HG02798 (cell line): ENCODE results near the gene ADAMTSL2.

Experiments used
- ATAC-seq: cut with Tn5 transposase; IDR thresholded peaks from one replicate; pipeline ENCODE4 v1.9.1; 2021; ENCODE audit warnings: mild to moderate bottlenecking; ENCODE audit not compliant: unreplicated experiment, poor library complexity

ADAMTSL2 gene

DNA sequence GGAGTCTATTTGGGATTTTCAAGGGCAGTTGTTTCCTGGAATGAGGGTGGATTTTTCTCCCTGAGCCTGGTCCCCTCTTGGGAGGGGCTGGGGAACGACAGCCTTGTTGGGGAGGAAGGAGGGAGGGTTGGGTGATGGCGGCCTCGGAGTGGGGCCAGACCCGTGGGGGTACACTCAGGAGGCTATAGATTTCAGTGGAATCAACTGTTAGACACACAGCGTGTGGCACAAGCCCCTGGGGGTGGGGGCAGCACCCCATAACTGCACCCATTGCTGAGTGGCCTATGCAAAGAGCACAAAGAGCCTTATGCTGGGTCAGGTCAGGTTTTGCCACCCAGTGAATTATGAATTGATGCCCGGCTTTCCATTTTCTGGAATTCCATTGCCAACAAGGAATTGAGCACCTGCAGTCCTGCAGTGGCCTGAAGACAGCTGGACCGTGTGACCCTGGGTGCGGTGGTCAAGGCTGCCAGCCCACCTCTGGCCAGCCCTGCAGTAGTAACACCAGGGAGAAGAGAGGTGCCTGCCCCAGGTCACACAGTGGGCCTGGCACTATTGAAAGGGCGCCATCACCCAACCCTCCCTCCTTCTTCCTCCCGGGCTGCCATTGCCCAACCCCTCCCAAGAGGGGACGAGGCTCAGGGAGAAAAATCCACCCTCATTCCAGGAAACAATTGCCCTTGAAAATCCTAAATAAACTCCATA, 18.1 kb upstream of the ADAMTSL2 start:
- ATAC-seq = no peak

DNA sequence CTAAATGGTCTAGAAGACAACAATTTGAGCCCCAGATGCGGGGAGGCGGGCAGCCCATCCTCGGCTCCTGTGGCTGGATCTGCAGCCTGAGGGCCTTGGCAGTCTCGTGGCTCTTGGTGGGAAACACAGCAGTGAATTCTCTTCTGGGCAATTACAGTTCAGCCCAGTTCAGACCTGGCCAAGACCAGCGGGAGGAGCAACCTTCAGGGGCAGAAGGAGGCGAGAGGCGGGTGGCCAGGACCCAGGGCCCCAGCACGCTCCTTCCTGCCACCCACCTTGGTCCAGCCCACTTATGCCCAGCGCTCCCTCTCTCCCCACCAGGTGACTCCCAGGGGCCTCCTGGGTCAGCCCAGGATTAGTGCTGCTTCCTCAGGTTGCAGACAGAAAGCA, 17.5 kb upstream of the ADAMTSL2 start:
- ATAC-seq = no peak

DNA sequence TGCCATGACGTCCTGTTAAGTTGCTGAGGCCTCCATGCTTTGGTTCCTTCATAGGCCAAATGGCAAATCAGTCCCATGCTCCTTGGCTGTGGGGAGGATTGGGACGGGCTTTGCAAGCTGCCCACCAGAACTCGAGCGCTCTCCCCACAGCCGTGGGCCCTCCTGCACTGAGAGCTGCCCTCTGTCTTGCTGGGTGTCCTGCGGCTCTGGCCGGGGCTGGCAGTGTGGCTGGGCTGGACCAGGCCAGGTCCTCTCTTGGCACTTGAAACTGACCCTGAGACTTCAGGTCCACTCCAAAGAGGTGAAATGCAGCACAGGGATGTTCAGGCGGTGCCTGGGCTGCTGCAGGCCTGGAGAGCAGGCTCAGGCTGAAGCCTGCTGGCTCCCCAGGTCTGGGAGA, 16.8 kb upstream of the ADAMTSL2 start:
- ATAC-seq = no peak

GRCh38 chr9:133518200-133518599, 16.3 kb upstream of the ADAMTSL2 start:
- no peak for ATAC-seq

- ATAC-seq = no peak
Observed at GRCh38 chr9:133518706-133519449, 15.6 kb upstream of the ADAMTSL2 start.

DNA sequence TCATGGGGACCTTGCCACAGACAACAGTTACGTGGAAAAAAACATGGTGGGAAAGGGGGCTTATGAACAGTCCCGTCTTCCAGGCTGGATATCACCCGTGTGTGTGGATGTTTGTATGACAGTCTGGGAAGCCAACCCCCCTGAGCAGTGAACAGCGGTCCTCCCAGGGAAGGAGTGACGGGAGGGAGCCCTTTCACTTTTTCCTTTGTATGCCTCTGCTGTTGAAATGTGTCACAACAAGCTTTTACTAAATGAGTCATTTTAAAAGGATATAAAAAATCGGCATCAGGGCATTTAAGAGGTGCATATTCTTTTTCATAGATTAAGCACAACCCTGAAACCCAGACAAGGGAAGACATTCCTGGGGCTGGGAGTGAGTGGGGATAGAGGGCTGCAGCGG, 14.8 kb upstream of the ADAMTSL2 start:
- ATAC-seq = no peak

GRCh38 chr9:133520121-133520835, 14.2 kb upstream of the ADAMTSL2 start:
- no peak for ATAC-seq

DNA sequence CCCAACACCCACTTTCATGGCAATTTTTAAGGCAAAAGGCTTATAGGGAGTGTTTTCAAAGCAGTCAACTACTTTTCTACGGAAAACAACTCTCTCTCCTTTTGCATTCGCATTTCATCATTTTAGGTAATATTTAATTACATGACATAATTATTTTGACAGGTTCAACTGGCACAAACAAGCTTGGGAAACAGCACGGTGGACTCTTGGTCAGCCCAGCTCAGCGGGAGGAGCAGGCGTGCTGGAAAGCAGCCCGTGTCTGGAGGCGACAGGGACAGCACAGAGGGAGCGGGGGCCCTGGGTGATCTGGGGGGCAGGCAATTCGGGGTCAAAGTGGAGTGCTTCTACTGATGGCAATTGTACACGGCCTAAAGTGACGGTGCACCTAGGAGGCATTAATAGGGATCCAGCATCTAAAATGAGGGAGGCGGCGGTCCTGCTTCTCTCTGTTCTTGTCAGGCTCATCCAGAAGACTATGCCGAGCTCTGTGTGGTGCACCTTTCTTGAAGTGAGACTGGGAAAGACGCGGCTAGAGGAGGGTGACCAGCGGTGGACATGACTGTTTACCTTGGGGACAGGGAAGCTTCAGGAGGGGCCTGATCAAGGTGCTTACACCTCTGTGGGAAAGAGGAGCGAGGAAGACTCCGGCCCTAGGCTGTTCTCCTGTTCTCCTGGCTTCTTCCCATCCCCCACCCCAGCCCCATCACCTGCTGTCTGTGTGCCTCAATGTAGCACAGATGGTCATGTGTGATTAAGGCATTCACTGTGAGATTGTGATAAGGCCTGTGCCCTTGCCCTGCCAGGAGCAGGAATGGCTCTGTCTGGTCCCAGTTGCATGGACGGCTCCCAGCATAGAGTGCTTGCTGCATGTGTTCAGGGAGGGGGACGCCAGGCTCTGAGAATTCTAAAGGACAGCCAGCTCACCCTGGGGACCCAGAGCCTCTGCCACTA, 13.1 kb upstream of the ADAMTSL2 start:
- no peak for ATAC-seq

- no peak for ATAC-seq
Observed at GRCh38 chr9:133522073-133522910, 12.2 kb upstream of the ADAMTSL2 start.

DNA sequence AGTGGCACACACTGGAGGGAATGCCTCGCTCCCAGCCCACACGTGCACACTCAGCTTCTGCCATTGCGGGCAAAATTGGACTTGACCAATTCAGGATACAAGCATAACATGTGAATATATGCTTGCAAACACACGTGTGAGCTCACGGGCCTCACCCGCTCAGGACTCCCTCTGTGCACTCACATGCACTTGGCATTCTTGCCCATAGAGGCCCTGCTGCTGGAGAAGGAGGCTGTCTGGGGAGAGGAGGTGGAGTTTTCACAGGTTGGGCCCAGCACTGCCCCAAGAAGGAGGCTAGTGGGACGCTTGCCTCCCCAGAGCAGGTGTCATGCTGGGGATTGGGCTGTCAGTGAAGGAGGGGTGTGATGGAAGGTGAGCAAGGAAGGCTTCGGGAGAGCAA, 11.4 kb upstream of the ADAMTSL2 start:
- ATAC-seq = no peak

GRCh38 chr9:133524146-133524545, 10.4 kb upstream of the ADAMTSL2 start:
- ATAC-seq = no peak

GRCh38 chr9:133524679-133525228, 9.8 kb upstream of the ADAMTSL2 start, which contains the start of gene MYMK:
TSS of gene MYMK (minus strand) at chr9:133524959. CDS start at chr9:133524844, 115 bp downstream.
- no peak for ATAC-seq

DNA sequence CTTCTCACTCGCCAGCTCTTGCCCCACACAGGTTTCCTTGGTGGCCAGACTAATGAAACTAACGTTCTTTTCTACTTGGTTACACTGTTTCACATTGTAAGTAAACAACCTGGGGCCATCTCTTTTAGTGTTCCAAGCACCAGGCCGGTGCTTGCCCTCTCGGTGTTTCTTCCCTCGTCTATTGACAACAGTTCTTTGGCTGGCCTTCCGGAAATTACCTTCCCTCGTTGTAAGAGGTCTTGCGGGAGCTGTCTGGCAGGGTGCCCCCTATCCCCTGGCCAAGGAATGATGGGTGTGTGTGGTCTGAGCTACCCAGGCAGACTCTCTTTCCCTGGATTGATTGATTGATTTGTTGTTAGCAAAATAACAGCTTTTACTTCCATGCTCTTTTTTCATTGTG, 8.8 kb upstream of the ADAMTSL2 start:
- ATAC-seq = no peak

DNA sequence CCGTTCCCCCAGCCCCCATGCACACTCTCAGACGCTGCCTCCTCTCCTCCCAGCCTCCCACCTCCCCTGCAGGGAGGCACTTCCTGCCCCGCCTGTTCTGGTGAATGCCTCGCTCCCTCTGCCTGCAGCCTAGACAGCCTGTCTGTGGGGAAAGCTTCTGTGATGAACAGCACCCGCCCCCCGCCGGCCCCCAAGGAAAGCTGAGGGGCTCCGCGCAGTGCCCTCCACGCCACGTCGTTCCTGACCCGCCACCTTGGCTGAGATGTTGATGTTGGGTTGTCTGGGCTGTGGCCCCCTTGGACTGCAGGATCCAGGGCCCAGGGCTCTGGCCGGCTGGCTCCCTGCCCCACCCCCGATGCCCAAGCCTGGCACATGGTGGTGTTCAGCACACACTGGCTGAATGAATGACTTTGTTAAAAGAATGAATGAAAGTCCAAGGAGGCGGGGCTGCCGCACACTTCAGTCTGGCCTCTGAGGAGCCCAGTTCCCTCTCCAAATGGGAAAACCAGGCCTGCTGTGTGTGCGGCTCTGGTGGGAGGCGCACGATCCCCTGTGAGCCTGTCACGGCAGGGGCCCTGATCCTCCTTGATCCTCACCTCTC, 7.7 kb upstream of the ADAMTSL2 start:
- ATAC-seq = no peak

DNA sequence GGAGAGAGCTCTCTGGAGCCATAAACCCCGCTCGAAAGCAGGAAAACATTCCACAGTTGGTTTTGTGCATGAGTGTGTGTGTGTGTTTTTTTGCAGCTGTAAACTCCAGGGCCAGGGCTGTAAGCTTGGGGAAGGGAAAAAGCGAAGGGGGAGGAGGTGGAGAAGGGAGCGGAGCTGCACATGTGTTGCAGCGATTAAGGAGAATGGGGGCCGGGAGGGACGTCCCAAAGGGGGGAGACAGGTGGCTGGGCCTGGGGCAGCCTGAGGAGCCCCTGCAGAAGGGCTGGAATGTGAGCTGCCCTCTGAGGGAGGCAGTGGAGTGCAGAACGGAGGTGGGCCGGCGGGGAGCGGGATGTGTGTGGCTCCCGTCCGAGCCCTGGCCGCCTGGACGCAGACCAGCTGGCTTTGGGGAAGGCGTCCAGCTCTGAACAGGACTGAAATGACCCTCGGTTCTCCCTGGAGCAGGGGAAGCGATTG, 7.0 kb upstream of the ADAMTSL2 start:
- ATAC-seq = no peak

DNA sequence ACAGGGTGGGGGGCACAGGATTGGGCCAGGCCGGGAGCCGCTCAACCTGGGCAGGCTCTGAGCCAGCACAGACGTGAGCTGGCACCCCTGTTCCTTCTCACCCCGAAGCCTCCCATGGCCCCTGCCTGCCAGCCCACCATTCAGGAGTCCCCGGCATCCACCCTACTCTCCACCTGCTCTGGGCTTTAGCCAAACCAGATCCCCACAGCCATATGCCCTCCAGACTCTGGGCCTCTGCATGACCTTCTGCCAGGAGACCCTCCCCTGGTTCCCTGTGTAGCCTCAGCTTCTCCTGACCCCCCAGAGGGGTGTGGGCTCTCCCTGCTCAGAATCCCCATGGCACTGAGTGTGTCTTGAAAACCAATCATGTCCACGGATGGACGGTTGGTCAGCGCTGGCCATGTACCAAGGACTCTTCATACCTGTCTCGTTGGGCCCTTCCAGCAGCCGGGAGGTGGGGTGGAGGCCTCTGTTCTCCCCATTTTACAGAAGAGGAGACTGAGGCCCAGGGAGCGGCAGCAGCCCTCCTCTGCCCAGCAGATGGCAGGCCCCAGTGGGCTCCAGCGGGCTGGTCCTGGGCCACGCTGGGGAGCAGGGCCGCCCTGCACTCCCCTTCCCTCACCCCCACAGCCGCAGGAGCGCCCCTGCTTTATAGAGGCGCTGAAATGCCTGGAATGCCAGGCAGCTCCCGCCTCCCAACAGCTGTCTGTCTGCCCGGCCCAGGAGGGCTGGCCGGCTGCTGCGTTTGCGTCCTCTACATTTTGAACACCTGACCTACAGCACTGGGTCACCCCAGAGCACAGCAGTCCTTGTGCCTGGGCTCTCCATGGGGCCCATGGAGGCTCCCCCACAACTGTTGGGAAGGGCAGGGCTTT, 6.3 kb upstream of the ADAMTSL2 start:
- no peak for ATAC-seq

GRCh38 chr9:133528876-133529241, 5.6 kb upstream of the ADAMTSL2 start:
- ATAC-seq = no peak

DNA sequence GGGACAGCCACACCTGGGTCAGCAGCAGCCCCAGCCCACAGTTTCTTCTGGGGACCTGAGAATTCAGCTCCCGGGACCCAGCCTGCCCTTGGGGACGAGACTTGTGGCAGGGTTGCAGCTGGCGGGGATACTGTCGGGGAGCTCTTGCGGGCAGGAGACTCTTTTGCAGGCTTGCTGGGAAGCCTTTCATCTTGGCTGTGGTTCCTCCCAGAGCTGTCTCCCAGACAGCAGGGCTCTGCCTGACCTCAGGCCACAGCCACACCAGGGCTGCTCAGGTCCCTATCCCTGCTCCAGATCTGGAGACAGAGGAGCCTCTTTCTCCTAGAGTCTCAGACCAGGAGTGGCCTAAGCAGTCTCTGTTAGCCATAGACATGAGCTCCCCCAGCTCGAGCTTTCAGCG, 5.0 kb upstream of the ADAMTSL2 start:
- no peak for ATAC-seq
